ENCODE measurements around the gene UBE2G1.

DNA sequence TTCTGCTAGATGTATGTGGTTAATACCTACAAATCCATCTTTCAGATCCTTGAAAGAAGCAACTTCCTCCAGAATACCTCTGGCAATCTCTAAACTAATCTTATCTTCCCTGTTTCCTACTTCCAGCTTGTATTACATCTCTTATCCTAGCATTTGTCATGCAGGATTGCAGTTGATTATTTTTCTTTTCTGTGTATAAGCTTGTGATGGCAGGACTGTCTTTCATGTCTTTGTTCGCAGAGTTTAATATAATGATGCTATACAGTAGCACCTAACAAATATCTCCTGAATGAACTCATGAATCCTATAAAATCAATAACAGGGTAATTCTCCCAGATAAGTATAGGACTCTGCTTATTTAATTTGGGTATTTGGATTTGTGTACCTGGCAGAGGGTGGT, 12.2 kb upstream of the UBE2G1 start:
- TF ChIP-seq POLR2A (IDR thresholded peaks at IDR 0.05; ENCODE audit: borderline replicate concordance, extremely low read depth, insufficient read depth, insufficient read length) (no peak), POLR2AphosphoS5 (IDR thresholded peaks at IDR 0.05; ENCODE audit: low read depth, low read length) (no peak)
- TF ChIP-seq, protein P1, sequence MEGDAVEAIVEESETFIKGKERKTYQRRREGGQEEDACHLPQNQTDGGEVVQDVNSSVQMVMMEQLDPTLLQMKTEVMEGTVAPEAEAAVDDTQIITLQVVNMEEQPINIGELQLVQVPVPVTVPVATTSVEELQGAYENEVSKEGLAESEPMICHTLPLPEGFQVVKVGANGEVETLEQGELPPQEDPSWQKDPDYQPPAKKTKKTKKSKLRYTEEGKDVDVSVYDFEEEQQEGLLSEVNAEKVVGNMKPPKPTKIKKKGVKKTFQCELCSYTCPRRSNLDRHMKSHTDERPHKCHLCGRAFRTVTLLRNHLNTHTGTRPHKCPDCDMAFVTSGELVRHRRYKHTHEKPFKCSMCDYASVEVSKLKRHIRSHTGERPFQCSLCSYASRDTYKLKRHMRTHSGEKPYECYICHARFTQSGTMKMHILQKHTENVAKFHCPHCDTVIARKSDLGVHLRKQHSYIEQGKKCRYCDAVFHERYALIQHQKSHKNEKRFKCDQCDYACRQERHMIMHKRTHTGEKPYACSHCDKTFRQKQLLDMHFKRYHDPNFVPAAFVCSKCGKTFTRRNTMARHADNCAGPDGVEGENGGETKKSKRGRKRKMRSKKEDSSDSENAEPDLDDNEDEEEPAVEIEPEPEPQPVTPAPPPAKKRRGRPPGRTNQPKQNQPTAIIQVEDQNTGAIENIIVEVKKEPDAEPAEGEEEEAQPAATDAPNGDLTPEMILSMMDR (IDR thresholded peaks at IDR 0.05 in 2 of 3, conservative IDR thresholded peaks at IDR 0.05 in 1 of 3; ENCODE audit: borderline replicate concordance in 1 of 3, insufficient read depth in 1 of 3, low read depth in 2 of 3, low read length in 2 of 3), result no peak
- TF ChIP-seq, protein P2, sequence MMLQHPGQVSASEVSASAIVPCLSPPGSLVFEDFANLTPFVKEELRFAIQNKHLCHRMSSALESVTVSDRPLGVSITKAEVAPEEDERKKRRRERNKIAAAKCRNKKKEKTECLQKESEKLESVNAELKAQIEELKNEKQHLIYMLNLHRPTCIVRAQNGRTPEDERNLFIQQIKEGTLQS (IDR thresholded peaks at IDR 0.05), result no peak
- TF ChIP-seq, protein P3, sequence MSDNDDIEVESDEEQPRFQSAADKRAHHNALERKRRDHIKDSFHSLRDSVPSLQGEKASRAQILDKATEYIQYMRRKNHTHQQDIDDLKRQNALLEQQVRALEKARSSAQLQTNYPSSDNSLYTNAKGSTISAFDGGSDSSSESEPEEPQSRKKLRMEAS (IDR thresholded peaks at IDR 0.05), result no peak

Data from HCT116 (cell line).